Measurements from ENCODE around the gene ATP2C2.
"Not testable (repeated sequence)": the region's sequence is repeated elsewhere in the genome, so short reads cannot be mapped to it uniquely, and the experiment has no call there.

The ATP2C2 gene

DNA sequence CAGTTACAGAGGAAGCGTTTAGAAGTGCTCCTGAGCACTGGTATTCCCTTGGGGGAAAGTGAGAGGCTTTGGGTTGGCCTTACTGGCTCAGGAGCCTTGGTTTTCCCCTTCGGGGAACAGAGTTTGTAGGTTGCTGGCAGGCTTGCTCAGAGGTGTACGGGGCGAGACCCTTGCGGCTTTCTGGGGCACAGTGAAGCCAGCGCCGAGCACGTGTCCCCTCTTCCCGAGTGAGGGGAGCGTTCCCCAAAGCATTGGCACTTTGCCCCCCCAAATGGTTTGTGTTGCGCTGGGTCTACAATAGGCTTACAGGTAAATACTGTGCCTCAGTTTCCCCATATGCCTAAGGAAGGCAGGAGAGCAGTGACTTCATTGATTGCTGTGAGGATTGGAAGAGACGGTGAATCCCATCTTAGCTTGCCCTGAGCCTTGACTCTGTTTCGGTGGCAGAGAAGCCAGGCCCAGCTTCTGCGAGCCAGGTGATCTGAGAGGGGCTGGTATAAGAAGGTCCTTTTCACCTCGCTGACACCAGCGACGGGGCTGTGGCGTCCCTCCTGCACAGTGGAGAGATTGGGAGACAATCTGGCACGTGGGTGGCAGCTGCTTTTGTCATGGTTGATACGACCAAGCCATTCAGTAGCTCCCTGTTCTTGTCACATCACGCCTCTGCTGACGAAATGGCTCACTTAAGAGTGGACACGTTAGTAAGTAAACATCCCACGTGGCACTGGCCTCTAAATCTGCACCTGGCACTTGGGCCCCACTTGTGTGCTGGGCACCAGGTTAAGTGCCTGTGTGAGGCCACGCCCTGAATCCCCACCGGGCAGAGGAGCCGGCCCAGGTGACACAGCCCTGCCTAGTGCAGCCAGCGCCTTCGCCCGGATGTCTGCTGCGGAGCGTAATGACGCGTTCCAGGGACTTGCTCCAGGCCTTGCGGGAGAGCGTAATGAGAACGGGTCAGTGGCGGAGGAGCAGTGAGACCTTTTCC lies 81.1 kb downstream of the ATP2C2 start:
- no peak for DNase-seq (ENCODE audit: low read depth in 3 of 3)

DNA sequence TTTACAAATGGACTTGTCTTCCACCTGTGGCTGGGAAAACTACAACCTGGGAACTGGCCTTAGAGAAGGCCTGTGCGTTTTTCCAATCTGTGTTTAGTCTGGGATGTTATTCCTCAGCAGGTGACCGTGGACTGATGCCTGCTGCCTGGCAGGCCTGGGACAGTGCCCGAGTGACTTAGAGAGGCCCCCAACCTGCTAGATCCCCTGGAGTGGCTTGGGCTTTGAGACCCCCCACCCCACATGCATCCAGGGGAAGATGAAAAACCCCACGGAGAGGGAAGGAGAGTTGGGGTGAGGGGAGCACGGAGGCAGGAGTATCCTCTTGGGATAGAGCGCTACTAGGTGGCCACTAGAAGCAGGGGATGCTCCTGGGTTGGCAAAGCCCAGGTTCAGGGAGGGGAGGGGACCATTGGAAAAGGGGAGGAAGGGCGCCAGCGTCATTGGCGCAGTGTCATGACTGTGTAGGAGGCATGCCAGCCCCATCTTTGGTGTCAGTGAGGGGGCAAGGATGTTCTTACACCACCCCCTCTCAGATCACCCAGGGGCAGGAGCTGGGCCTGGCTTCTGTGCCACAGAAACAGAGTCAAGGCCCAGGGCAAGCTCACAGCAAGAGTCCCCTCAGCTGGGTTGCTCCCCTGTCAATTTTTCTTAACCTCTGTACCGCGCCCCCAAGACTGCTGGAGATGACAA lies 82.0 kb downstream of the ATP2C2 start:
- DNase-seq (ENCODE audit: low read depth in 3 of 3) = no peak

DNA sequence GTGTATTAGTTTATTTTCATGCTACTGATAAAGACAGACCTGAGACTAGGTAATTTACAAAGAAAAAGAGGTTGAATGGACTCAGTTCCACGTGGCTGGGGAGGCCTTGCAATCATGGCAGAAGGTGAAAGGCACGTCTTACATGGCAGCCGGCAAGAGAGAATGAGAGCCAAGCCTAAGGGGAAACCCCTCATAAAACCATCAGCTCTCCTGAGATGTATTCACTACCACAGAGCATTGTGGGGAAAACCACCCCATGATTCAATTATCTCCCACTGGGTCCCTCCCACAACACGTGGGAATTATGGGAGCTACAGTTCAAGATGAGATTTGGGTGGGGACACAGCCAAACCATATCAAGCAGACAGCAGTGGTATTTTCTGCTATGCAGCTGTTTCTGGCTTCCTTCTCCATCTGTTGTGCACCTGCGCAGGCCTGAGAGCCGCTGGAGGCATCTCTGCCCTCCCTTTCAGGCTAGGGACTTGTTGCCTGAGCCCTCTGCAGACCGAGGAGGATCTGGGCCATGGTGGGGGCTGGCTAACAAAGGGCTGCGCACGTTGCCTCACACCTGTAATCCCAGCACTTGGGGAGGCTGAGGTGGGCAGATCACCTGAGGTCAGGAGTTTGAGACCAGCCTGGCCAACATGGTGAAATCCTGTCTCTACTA lies 82.8 kb downstream of the ATP2C2 start:
- not testable (repeated sequence) for DNase-seq (ENCODE audit: low read depth in 3 of 3)

DNA sequence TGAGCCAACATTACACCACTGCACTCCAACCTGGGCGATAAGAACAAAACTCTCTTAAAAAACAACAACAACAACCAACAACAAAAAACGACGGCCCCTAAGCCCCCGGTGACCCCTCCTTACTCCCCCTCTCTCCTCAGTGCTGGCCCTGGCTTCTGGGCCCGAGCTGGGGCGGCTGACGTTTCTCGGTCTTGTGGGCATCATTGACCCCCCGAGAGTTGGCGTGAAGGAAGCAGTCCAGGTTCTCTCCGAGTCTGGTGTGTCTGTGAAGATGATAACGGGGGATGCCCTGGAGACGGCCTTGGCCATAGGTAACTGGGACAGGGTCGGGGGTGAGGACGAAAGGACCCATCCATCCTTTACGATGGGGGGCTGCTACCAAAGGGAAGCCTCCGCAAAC lies 83.4 kb downstream of the ATP2C2 start:
- DNase-seq (ENCODE audit: low read depth in 3 of 3) = no peak

DNA sequence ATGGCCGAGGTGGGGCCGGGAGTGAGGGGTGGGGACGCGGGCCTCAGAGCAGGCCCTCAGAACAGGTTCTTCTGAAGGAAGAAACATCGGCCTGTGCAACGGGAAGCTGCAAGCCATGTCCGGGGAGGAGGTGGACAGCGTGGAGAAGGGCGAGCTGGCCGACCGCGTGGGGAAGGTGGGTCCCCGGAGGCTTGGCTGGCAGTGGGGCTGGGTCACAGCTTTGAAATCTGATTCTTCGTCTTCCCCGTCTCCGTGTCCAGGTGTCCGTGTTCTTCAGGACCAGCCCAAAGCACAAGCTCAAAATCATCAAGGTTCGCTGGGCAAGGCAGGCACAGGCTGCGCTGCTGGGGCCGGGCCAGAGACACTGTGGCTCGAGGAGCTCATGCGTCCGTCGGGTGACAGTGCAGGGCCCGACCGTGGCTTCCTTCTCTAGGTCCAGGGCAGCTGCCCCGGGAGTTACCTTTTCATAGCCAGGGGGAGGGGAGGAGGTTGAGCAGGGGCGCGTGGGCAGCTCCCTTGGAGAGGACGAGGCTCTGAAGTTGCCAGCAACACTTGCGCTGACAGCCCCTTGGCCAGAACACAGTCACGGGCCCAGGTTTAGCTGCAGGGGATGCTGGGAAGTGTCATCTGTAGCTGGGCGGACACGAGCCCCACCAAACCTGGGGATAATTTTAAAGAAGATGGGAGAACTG lies 84.9 kb downstream of the ATP2C2 start:
- no peak for DNase-seq (ENCODE audit: low read depth in 3 of 3)

DNA sequence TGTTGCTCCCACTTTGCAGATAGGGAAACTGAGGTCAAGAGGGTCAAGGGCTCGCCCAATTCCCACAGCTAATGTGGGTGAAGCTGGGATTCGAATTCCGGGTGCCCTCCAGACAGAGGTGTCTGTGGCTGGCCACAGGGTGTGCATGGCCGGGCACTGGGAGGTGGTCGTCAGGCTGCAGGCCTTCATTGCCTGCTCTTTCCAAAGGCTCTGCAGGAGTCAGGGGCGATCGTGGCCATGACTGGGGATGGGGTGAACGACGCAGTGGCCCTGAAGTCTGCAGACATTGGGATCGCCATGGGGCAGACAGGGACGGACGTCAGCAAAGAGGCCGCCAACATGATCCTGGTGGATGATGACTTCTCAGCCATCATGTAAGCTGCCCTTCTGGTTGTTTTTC lies 86.3 kb downstream of the ATP2C2 start:
- no peak for DNase-seq (ENCODE audit: low read depth in 3 of 3)

DNA sequence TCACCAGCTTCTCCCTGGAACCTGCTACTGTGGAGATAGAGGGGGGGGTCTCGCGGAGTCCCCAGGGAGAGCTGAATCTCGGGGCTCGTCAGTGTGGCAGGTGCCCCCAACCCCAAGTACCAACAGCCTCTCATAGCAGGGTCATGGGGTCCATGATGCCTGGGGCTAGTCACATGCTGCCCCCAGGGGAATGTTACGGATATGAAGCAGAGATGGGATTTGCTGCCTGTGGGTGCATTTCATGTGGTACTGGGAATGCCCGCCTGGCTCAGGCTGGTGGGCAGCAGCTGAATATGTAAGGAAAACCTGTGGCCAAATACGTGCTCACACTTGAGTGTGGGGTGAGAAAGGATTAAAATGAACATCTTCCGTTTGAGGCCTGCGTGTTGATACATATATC lies 86.7 kb downstream of the ATP2C2 start:
- DNase-seq (ENCODE audit: low read depth in 3 of 3) = no peak

DNA sequence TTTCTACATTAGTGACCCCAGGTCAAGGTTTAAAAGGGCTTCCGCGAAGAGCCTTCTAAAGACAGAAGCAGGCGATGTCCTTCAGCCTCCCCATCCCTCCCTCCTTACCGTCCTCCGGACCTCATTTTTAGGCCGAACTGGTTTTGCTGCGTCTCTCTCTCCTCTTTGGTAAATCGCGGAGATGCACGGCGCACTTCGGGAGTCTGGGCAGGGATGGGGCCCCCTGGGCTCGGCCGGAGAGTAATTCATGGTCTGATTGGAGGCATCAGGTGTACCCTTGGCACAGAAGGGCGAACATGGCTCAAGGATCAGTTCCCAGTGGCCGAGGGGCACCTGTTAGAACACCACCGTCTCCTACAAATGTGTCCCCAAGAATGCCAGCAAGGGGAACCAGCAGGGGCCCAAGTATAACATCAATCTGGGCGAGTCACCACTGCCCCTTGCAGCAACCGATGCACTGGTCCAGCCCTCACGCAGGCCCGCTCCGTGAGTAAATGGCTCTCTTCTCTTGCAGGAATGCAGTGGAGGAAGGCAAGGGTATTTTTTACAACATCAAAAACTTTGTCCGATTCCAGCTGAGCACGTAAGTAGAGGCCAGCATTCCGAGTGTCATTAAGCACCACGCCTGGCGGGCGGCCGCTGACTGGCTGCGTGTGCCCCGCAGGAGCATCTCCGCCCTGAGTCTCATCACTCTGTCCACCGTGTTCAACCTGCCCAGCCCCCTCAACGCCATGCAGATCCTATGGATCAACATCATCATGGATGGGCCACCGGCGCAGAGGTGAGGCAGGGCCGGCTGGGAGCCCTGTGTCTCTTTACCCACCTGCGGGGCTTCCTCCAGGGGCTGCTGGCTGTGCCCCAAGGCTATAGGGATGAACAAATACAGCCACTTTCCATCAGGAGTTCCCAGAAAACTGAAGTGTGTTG lies 90.5 kb downstream of the ATP2C2 start:
- DNase-seq (ENCODE audit: low read depth in 3 of 3) = no peak

DNA sequence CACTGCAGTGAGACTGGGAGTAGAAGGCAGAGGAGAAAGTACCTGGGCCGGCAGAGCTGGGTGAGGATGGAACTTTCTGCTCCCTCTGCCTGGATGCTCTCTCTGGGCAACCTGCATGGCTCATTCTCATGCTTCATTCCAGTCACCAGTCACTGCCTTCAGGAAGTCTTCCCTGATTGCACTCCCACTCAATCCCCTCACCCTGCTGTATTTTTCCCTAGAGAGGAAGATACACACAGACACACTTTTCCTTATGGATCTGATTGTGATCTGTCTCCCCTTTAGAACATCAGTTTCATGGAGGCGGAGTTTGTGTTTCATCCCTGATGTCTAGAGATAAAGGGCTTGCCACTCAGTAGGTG lies 91.2 kb downstream of the ATP2C2 start:
- no peak for DNase-seq (ENCODE audit: low read depth in 3 of 3)

DNA sequence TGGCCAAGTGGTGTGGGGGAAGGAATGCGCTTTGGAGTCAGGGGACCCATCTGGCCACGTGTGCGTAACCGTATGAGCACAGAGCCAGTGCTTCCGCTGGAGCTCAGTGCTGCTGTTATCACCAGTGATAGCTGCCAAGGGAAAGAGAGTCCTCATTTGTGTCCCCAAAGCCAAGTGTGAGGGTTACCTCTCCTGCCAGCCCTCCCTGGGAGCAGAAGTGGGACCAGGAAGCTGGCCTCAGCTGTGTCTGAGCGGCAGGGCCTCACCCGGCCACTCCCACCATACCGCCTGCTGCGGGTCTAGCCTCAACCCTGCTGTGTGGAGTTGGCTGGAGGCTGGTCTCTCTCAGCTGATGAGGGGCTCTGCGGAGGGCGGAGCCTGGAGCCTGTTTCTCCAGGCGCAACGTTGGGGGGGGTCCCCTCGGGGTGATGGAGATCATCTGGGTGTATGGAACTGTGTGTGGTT lies 91.6 kb downstream of the ATP2C2 start:
- DNase-seq (ENCODE audit: low read depth in 3 of 3) = no peak

DNA sequence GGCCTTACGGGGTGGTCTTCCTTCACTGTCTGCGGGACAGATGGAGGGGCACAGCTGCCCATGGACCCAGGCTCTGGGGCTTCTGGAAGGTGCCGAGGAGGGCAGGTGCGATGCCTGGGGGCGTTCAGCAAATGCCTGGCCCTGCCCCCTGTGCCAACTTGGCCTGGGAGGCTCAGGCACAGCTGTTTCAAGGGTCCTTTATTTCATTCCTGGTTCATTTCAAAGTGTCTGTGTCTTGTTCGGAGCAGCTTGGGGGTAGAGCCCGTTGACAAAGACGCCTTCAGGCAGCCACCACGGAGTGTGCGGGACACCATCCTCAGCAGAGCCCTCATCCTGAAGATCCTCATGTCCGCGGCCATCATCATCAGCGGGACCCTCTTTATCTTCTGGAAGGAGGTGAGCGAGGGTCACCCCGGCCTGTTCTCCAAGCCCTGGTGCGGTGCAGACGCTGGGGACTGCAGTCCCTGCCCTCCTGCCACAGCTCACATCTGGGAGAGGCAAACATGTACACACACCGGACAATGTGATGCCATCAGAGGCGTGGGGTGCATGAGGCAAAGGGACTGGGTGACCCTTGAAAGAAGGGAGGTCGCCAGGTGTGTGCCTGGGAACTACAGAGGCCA lies 92.2 kb downstream of the ATP2C2 start:
- no peak for DNase-seq (ENCODE audit: low read depth in 3 of 3)

DNA sequence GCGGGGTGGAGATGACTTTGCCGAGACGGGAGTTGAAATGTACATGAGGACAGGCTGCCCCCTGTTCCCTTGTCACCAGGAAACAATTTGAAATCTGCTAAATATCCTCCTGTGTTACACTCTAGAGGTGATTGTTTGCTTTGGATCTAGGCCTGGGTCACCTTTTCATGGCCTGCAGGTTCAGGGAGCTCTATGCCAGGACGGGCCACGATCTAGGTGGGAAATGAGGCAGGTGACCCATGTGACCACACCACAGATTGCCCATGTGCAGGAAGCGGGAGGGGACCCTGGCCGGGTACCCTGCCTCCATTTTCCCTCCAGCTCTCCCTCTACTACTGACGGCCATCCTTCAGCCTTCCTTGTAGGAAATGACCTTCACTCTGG lies 92.7 kb downstream of the ATP2C2 start:
- no peak for DNase-seq (ENCODE audit: low read depth in 3 of 3)

DNA sequence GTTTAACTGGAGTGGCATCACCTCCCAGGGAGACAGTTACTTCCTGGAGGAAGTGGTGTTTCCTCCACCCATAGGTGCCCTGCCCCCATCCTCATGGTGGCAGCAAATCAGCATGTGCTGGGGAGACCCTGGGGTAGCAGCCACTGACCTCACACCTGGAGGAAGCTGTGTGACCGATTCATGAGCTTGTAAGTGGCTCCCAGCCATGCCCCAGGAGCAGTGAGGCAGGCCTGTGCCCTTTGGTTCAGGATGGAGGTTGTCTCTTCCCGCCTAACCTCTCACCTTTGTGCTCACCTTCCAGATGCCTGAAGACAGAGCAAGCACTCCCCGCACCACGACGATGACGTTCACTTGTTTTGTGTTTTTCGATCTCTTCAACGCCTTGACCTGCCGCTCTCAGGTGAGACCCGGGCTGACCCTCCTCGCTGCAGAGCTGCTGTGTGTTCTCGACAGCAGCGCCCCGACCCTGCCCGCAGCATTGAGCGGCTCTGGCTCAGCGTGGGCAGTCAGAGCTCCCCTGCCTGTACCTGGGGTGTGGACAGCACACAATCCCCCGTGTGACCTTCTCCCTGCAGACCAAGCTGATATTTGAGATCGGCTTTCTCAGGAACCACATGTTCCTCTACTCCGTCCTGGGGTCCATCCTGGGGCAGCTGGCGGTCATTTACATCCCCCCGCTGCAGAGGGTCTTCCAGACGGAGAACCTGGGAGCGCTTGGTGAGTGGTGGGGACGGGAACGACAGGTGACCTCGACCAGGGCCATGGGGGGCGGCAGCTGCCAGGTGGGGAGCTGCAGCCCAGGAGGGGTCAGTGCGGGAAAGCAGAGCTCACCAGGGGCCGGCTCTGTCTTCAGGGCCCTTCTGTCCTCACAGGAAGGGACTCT lies 93.3 kb downstream of the ATP2C2 start:
- no peak for DNase-seq (ENCODE audit: low read depth in 3 of 3)

DNA sequence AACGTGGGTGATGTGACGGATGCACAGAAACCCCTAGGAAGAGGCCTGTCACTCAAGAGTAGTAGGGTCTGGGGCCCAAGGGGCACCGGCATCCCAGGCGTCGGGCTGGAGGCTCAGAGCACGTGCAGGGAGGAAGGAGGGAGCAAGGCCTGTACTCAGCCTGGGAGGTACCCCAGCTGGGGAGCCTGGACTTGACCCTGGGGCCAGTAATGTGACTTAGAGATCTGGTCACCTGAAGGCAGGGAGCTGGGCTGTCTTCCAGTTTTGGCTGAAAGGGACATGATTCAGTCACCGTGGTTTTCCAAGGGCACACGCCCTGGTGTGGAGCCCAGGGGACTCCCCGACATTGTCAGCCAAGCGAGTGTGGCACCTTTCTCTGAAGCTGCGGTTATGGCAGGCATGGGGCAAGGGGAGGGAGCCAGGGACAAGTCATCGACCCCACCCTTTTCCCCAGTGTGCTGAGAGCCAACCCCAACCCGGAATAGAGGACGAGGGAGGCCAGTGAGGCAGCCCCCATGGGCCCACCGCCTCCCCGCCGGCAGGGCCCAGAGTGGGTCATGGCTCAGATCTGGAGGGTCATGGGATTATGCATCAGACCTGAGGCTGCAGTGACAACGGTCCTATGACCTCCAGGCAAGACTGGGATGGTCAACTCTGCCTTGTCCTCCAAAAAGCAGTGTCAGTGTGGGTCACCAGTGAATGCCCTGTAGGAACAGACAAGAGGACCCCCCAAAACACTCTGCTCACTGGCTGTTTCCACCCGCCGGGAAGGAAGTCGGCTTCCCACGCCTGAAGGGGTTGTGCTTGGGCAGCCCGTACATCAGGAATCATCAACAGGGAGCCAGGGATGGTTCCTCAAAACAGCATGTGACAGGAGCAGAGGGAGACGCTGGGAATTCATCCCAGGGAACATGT lies 94.2 kb downstream of the ATP2C2 start:
- DNase-seq (ENCODE audit: low read depth in 3 of 3) = no peak

DNA sequence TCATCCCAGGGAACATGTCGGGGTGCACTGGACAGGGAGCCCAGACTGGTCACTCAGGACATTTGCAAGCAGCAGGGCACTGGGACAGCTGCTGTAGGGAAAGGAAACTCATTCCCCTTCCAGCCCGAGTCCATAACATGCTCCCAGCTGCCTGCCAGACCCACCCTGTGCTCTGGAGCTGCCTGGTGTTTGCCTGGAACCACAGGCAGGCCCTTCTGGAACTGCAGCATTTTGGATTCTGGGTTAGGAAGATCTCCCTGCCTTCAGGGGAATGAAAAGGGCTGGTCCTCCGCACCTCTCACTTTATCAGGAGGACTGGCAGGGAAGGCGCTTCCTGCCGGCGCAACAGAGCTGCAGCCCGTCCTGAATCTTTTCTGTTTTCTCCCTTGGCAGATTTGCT lies 94.9 kb downstream of the ATP2C2 start:
- DNase-seq (ENCODE audit: low read depth in 3 of 3) = no peak

DNA sequence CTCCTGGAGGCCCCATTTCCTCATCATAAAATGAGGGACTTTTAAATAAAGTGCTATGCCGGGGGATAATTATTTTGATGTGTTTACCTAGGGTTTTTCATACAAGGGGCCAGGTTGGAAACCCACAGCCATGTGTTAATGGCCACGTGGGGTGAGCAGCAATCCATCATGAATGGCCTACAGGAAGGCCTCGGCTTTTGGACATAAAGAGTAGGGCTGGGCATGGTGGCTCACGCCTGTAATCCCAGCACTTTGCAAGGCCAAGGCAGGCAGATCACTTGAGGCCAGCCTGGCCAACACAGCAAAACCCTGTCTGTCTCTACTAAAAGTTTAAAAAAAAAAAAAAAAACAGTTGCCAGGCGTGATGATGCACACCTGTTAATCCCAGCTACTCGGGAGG lies 95.8 kb downstream of the ATP2C2 start:
- no peak for DNase-seq (ENCODE audit: low read depth in 3 of 3)

DNA sequence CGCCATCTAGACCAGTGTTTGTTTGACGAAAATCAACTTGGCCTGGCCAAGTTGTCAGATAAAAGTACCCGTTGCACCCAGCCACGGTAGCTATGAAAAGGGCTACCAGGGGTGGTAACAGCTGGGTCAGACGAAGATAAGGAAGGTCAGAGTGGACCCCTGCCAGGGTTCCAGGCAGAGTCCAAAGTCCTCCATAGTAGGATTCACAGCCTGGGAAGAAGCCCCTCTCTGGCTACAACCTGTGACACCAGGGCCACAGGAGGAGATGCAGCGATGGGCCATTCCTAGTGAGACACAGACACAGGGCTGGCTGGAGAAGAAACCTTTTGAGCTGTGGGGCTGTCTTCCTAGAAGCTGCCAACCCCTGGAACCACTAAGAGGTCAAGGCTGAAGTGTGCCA lies 96.8 kb downstream of the ATP2C2 start:
- DNase-seq (ENCODE audit: low read depth in 3 of 3) = no peak

DNA sequence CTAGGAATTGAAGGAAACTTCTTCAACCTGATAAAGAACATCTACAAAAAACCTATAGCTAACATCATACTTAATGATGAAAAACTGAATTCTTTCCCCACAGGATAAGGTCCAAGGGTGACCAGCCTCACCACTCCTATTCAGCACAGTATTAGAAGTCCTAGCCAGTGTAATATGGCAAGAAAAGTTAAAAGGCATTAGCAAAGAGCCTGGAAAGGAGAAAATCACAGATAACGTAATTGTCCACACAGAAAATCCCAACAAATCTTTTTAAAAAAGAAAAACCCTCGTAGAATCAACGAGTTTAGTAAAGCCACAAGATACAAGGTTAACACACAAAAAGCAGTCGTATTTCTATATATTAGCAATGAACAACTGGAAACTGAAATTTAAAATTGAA lies 98.4 kb downstream of the ATP2C2 start:
- DNase-seq (ENCODE audit: low read depth in 3 of 3) = no peak
